Tibial artery (tissue), 4 donors: Measurements from ENCODE around the gene EAPP.
A peak's percentile ranks its signal among the peaks of the same experiment; 100 is the strongest.

ENCODE experiments used
- DNase-seq, 2 donors: peaks; one replicate each; pipeline ENCODE4 v3.0.0-alpha.2; 2019
- H3K27ac ChIP-seq, 2 donors: fragments of 200-600 bp; sonication (generic) in 1 of 2; 1 replicate in 1 of 2; 2 replicates in 1 of 2; pipeline ENCODE4 v1.5.1; 2018 to 2019; ENCODE audit warnings: mild to moderate bottlenecking in 1 of 2
- H3K27me3 ChIP-seq, 2 donors: fragments of 200-600 bp; sonication (generic) in 1 of 2; one replicate each; pipeline versions ENCODE4 v1.5.1 to v1.6.0; 2016 to 2019
- H3K36me3 ChIP-seq, 3 donors: fragments of 200-600 bp; sonication (generic) in 2 of 3; one replicate each; pipeline ENCODE4 v1.5.1; 2016 to 2019; ENCODE audit warnings: mild to moderate bottlenecking in 2 of 3
- H3K4me1 ChIP-seq, 4 donors: fragments of 200-600 bp; sonication (generic) in 2 of 4; 1 replicate in 3 of 4; 2 replicates in 1 of 4; pipeline ENCODE4 v1.5.1; 2016 to 2019
- H3K4me3 ChIP-seq, 2 donors: fragments of 200-600 bp; sonication (generic) in 1 of 2; 1 replicate in 1 of 2; 2 replicates in 1 of 2; pipeline ENCODE4 v1.5.1; 2018 to 2019; ENCODE audit warnings: mild to moderate bottlenecking in 2 of 2
- H3K9me3 ChIP-seq, 3 donors: fragments of 200-600 bp; sonication (generic) in 1 of 3; one replicate each; pipeline ENCODE4 v1.5.1; 2016 to 2019
- intact Hi-C: fragments of 100-400 bp; cut with DNase I; formaldehyde crosslinking; loops from one replicate; pipeline ENCODE4 v1.15.0; 2023; ENCODE audit warnings: low total_unique reads
- TF ChIP-seq, protein P1 (sequence below), 2 experiments: fragments of 200-600 bp in 1 of 2; fragments of 450-650 bp in 1 of 2; IDR thresholded peaks; one replicate each; pipeline ENCODE4 v1.5.1; 2017 to 2019; ENCODE audit warnings: antibody characterized with exemption in 2 of 2, mild to moderate bottlenecking in 1 of 2, moderate library complexity in 1 of 2

EAPP gene, protein sequence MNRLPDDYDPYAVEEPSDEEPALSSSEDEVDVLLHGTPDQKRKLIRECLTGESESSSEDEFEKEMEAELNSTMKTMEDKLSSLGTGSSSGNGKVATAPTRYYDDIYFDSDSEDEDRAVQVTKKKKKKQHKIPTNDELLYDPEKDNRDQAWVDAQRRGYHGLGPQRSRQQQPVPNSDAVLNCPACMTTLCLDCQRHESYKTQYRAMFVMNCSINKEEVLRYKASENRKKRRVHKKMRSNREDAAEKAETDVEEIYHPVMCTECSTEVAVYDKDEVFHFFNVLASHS

DNA sequence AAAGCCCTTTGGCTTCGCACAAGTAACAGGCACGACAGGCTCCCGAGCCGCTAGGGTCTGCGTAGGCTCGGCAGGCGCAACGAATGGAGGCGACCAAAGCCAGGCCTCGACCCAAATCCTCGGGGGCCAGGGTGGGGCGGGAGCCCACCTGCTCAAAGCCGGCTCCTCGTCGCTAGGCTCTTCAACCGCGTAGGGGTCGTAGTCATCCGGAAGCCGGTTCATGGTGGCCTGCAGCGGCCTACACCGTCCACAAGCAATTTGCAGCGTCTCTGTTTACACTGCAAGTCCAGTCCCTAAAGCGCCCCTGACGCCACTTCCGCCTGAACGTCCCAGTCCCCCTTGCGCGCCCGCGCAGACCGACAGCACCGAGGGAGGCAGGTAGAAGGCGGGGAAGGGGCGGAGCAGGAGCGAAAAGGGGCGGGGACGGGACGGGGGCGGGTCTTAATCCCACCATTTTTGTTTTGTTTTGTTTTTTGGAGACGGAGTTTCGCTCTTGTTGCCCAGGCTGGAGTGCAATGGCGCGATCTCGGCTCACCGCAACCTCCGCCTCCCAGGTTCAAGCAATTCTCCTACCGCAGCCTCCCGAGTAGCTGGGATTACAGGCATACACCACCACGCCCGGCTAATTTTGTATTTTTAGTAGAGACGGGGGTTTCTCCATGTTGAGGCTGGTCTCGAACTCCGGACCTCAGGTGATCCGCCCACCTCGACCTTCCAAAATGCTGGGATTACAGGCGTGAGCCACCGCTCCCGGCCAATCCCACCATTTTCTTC, at the start of gene EAPP:
Gene EAPP (minus strand): TSS at position 295 of the 774 bp plus-strand sequence. CDS start 73 bp downstream, at position 222.
- DNase-seq, result peak; percentile 99
- Histone ChIP-seq H3K36me3 (peaks cover 7 to 16% (median 13%) of the 10 kb centered on the region in 3 donors), H3K27me3 (no peaks in the 10 kb centered on the region), H3K4me3 (peak within 1 kb of the TSS; percentile 69 to 88), H3K4me1 (peaks cover 0 to 28% (median 18%) of the 10 kb centered on the region in 4 donors), H3K9me3 (no peaks in the 10 kb centered on the region), H3K27ac (peak within 1 kb of the TSS; percentile 91 to 96)
- TF ChIP-seq, protein P1, sequence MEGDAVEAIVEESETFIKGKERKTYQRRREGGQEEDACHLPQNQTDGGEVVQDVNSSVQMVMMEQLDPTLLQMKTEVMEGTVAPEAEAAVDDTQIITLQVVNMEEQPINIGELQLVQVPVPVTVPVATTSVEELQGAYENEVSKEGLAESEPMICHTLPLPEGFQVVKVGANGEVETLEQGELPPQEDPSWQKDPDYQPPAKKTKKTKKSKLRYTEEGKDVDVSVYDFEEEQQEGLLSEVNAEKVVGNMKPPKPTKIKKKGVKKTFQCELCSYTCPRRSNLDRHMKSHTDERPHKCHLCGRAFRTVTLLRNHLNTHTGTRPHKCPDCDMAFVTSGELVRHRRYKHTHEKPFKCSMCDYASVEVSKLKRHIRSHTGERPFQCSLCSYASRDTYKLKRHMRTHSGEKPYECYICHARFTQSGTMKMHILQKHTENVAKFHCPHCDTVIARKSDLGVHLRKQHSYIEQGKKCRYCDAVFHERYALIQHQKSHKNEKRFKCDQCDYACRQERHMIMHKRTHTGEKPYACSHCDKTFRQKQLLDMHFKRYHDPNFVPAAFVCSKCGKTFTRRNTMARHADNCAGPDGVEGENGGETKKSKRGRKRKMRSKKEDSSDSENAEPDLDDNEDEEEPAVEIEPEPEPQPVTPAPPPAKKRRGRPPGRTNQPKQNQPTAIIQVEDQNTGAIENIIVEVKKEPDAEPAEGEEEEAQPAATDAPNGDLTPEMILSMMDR (IDR thresholded peaks at IDR 0.05), result peak in 1 of 2 experiments; percentile 25
- intact Hi-C loops, result loop anchor here (10.0 kb wide), 3 partner anchors 75 to 335 kb away; partner anchors contain the start of genes BAZ1A and SPTSSA

DNA sequence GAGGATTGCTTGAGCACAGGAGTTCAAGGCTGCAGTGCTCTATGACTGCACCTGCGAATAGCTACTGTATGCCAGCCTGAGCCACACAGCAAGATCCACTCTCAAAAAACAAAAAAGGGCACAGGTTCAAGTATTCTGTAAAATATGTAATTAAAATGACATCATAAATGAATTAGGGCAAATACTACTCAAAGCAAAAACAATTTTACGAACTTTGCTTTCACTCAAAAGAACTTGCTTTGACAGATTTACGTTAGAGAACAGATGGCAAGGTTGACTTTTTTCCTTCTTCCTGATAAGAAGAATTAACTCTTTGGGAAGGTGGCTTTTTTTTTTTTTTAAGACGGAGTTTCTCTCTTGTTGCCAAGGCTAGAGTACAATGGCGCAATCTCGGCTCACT, 44.0 kb upstream of the EAPP start:
- no peak for DNase-seq
- Histone ChIP-seq H3K27me3 (no peaks in the 10 kb centered on the region), H3K4me1 (no peaks in the 10 kb centered on the region), H3K9me3 (no peaks in the 10 kb centered on the region), H3K27ac (no peak overlapping the region), H3K36me3 (peaks cover 72 to 93% (median 81%) of the 10 kb centered on the region in 3 donors), H3K4me3 (no peak overlapping the region)
- intact Hi-C loops, result no loop called here
- TF ChIP-seq, protein P1 (IDR thresholded peaks at IDR 0.05), result no peak

DNA sequence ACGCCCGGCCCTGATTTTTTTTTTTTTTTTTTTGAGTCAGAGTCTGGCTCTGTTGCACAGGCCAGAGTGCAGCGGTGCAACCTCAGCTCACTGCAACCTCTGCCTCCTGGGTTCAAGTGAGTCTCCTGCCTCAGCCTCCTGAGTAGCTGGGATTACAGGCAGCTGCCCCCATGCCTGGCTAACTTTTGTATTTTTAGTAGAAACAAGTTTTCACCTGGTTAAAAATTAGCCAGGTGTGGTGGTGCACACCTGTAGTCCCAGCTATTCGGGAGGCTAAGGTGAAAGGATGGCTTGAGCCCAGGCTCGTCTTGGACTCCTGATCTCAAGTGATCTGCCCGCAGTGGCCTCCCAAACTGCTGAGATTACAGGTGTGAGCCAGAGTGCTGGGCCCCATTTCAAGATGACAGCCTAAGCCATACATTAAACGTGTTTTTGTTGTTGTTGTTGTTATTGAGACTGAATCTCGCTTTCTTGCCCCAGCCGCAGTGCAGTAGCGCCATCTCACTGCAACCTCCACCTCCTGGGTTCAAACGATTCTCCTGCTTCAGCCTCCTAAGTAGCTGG, 42.7 kb upstream of the EAPP start:
- TF ChIP-seq, protein P1 (IDR thresholded peaks at IDR 0.05), result no peak
- intact Hi-C loops, result no loop called here
- Histone ChIP-seq H3K9me3 (no peaks in the 10 kb centered on the region), H3K27me3 (no peaks in the 10 kb centered on the region), H3K27ac (no peak overlapping the region), H3K4me1 (no peaks in the 10 kb centered on the region), H3K4me3 (no peak overlapping the region), H3K36me3 (peaks cover 70 to 96% (median 80%) of the 10 kb centered on the region in 3 donors)
- DNase-seq, result no peak

DNA sequence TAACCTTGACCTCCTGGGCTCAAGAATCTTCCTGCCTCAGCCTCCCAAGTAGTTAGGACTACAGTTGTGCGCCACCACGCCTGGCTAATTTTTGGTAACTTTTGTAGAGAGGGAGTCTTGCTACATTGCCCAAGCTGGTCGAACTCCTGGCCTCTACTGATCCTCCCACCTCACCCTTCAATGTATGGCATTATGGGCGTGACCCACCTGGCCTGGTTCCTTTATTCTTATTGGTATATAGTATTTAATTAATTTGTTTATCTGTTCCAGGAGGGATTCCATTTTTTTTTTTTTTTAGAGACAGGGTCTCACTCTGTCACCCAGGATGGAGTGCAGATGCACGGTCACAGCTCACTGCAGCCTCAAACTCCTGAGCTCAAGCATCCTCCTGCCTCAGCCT, 40.9 kb upstream of the EAPP start:
- H3K36me3 ChIP-seq, result peaks cover 63 to 88% (median 71%) of the 10 kb centered on the region in 3 donors
- TF ChIP-seq, protein P1 (IDR thresholded peaks at IDR 0.05), result no peak
- H3K4me1 ChIP-seq, result no peaks in the 10 kb centered on the region
- DNase-seq, result no peak
- intact Hi-C loops, result no loop called here
- no peaks in the 10 kb centered on the region for H3K9me3 ChIP-seq
- H3K27me3 ChIP-seq, result no peaks in the 10 kb centered on the region
- H3K4me3 ChIP-seq, result no peak overlapping the region
- no peak overlapping the region for H3K27ac ChIP-seq

DNA sequence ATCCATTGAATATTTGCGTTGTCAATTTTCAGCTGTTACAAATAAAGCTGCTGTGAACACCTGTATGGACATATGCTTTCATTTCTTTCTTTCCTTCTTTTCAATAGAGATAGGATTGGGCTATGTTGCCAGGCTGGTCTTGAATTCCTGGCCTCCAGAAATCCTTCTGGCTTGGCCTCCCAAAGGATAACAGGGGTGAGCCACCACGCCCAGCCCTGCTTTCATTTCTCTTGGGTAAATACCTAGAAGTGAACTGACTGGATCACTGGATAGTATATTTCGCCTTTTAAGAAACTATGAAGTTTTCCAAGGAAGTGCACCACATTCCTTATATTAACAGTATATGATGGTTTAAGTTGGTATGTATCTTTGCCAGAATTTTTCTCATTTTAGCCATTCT, 32.3 kb upstream of the EAPP start:
- DNase-seq, result no peak
- no peak overlapping the region for H3K4me3 ChIP-seq
- H3K9me3 ChIP-seq, result no peaks in the 10 kb centered on the region
- peaks cover 71 to 87% (median 73%) of the 10 kb centered on the region in 3 donors for H3K36me3 ChIP-seq
- no peaks in the 10 kb centered on the region for H3K4me1 ChIP-seq
- H3K27ac ChIP-seq, result no peak overlapping the region
- TF ChIP-seq, protein P1 (IDR thresholded peaks at IDR 0.05), result no peak
- intact Hi-C loops, result no loop called here
- no peaks in the 10 kb centered on the region for H3K27me3 ChIP-seq
